ENCODE data around the gene SULF2. TPM values are rescaled to one million over a fixed set of nuclear protein-coding genes. Genes with fewer than 3 reads are reported as not detected.

SULF2 gene
- total and polyA plus RNA-seq, 2 of the 13 experiments (the other 11 are each of a cell fraction or from before 2014, with no cell fraction given) = 7.2 to 50.9 TPM

DNA sequence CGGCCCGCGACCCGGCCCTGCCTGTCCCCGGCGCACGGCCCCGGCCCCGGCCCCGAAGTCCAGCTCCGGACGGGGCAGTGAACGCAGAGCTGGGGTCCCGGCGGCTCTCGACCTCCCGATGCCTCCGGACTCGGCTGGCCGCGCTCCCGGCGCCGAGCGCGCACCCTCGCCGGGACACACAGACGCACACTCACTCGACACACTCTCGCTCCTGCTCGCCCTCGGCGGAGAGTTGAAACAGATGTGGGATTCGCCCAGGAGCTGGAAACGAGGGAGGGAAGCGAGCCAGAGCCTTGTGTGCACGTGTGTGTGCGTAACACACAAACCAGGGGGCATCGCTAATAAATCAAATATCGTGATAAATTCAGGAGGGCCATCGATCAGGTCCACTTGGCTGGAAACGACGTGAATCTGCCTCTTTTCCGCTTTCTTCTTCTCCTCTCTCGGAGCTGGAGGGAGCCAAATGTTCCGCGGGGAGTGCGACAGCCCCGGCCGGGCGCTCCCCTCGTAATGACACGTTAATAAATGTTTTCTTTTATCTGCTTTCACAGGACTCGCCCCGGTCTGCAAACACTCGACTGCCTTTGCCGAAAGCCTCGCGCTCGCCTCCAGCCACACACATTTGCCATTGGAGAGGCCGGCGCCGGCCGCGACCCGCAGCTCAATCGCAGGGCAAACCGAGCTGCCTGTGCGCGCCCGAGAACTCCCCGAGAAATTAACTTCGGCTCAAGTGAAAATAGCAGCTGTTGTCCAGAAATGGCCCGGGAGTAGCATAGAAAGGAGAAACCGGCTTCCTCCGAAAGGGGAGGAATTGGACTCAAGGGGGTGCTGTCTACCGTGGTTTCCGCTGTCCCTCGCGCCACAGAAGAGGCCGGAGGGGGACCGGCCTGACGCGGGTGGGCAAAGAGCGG lies 828 bp upstream of the SULF2 start (continued):
- no peak for TF ChIP-seq HOXA9 (CRISPR knock-in tag; IDR thresholded peaks at IDR 0.05; ENCODE audit: borderline replicate concordance)
- no peak; the same call in 1 of the 2 replicates for TF ChIP-seq MYC (CRISPR knock-in tag; IDR thresholded peaks at IDR 0.05; ENCODE audit: borderline replicate concordance)
- TF ChIP-seq, protein P1, sequence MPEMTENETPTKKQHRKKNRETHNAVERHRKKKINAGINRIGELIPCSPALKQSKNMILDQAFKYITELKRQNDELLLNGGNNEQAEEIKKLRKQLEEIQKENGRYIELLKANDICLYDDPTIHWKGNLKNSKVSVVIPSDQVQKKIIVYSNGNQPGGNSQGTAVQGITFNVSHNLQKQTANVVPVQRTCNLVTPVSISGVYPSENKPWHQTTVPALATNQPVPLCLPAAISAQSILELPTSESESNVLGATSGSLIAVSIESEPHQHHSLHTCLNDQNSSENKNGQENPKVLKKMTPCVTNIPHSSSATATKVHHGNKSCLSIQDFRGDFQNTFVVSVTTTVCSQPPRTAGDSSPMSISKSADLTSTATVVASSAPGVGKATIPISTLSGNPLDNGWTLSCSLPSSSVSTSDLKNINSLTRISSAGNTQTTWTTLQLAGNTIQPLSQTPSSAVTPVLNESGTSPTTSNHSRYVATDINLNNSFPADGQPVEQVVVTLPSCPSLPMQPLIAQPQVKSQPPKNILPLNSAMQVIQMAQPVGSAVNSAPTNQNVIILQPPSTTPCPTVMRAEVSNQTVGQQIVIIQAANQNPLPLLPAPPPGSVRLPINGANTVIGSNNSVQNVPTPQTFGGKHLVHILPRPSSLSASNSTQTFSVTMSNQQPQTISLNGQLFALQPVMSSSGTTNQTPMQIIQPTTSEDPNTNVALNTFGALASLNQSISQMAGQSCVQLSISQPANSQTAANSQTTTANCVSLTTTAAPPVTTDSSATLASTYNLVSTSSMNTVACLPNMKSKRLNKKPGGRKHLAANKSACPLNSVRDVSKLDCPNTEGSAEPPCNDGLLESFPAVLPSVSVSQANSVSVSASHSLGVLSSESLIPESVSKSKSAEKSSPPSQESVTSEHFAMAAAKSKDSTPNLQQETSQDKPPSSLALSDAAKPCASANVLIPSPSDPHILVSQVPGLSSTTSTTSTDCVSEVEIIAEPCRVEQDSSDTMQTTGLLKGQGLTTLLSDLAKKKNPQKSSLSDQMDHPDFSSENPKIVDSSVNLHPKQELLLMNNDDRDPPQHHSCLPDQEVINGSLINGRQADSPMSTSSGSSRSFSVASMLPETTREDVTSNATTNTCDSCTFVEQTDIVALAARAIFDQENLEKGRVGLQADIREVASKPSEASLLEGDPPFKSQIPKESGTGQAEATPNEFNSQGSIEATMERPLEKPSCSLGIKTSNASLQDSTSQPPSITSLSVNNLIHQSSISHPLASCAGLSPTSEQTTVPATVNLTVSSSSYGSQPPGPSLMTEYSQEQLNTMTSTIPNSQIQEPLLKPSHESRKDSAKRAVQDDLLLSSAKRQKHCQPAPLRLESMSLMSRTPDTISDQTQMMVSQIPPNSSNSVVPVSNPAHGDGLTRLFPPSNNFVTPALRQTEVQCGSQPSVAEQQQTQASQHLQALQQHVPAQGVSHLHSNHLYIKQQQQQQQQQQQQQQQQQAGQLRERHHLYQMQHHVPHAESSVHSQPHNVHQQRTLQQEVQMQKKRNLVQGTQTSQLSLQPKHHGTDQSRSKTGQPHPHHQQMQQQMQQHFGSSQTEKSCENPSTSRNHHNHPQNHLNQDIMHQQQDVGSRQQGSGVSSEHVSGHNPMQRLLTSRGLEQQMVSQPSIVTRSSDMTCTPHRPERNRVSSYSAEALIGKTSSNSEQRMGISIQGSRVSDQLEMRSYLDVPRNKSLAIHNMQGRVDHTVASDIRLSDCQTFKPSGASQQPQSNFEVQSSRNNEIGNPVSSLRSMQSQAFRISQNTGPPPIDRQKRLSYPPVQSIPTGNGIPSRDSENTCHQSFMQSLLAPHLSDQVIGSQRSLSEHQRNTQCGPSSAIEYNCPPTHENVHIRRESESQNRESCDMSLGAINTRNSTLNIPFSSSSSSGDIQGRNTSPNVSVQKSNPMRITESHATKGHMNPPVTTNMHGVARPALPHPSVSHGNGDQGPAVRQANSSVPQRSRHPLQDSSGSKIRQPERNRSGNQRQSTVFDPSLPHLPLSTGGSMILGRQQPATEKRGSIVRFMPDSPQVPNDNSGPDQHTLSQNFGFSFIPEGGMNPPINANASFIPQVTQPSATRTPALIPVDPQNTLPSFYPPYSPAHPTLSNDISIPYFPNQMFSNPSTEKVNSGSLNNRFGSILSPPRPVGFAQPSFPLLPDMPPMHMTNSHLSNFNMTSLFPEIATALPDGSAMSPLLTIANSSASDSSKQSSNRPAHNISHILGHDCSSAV (CRISPR knock-in tag; IDR thresholded peaks at IDR 0.05; ENCODE audit: borderline replicate concordance) = no peak
- no peak for TF ChIP-seq WIZ (CRISPR knock-in tag; IDR thresholded peaks at IDR 0.05)
- TF ChIP-seq, protein P2, sequence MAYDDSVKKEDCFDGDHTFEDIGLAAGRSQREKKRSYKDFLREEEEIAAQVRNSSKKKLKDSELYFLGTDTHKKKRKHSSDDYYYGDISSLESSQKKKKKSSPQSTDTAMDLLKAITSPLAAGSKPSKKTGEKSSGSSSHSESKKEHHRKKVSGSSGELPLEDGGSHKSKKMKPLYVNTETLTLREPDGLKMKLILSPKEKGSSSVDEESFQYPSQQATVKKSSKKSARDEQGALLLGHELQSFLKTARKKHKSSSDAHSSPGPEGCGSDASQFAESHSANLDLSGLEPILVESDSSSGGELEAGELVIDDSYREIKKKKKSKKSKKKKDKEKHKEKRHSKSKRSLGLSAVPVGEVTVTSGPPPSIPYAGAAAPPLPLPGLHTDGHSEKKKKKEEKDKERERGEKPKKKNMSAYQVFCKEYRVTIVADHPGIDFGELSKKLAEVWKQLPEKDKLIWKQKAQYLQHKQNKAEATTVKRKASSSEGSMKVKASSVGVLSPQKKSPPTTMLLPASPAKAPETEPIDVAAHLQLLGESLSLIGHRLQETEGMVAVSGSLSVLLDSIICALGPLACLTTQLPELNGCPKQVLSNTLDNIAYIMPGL (CRISPR knock-in tag; IDR thresholded peaks at IDR 0.05; ENCODE audit: borderline replicate concordance in 1 of 2, low read depth in 1 of 2) = peak; percentile 60 to 82; a peak in 3 of 4 replicates
- TF ChIP-seq TEAD2 (CRISPR knock-in tag; IDR thresholded peaks at IDR 0.05) = no peak
- no peak for TF ChIP-seq ZNF644 (CRISPR knock-in tag; IDR thresholded peaks at IDR 0.05; ENCODE audit: low read depth)
- TF ChIP-seq YEATS4 (CRISPR knock-in tag; IDR thresholded peaks at IDR 0.05; ENCODE audit: borderline replicate concordance) = no peak; the same call in 1 of the 2 replicates
- no peak for TF ChIP-seq GATAD1 (CRISPR knock-in tag; IDR thresholded peaks at IDR 0.05)
- TF ChIP-seq, protein P3, sequence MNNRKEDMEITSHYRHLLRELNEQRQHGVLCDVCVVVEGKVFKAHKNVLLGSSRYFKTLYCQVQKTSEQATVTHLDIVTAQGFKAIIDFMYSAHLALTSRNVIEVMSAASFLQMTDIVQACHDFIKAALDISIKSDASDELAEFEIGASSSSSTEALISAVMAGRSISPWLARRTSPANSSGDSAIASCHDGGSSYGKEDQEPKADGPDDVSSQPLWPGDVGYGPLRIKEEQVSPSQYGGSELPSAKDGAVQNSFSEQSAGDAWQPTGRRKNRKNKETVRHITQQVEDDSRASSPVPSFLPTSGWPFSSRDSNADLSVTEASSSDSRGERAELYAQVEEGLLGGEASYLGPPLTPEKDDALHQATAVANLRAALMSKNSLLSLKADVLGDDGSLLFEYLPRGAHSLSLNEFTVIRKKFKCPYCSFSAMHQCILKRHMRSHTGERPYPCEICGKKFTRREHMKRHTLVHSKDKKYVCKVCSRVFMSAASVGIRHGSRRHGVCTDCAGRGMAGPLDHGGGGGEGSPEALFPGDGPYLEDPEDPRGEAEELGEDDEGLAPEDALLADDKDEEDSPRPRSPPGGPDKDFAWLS (CRISPR knock-in tag; IDR thresholded peaks at IDR 0.05; ENCODE audit: borderline replicate concordance) = no peak
- no peak for TF ChIP-seq RFXAP (CRISPR knock-in tag; IDR thresholded peaks at IDR 0.05; ENCODE audit: borderline replicate concordance)
- no peak for TF ChIP-seq ZNF615 (CRISPR knock-in tag; IDR thresholded peaks at IDR 0.05; ENCODE audit: borderline replicate concordance)
- TF ChIP-seq ZFX (CRISPR knock-in tag; IDR thresholded peaks at IDR 0.05; ENCODE audit: low read depth) = peak; percentile 43; the same call in 1 of the 2 replicates
- peak; percentile 82; the same call in 1 of the 2 replicates for TF ChIP-seq ZNF274 (CRISPR knock-in tag; IDR thresholded peaks at IDR 0.05)
- TF ChIP-seq PPARG (CRISPR knock-in tag; conservative IDR thresholded peaks at IDR 0.05) = 0 out of 2 replicates have a peak, but pooled peaks have one; percentile 20
- TF ChIP-seq ATF7-NPFF (CRISPR knock-in tag; IDR thresholded peaks at IDR 0.05; ENCODE audit: low read depth) = no peak

Measured in HepG2 (cell line).